Spleen (tissue), 11 donors: Measurements from ENCODE around the gene IFFO2. TPM values are rescaled to one million over a fixed set of nuclear protein-coding genes. Genes with fewer than 3 reads are reported as not detected.

Experiments used
- DNase-seq: peaks from one replicate; pipeline ENCODE4 v3.0.0-alpha.2; 2020
- H3K27ac ChIP-seq, 8 donors: fragments of 200-600 bp; sonication (generic) in 7 of 8; 1 replicate in 4 of 8; 2 replicates in 4 of 8; pipeline versions ENCODE4 v1.5.0 to v1.8.0; 2016 to 2021; ENCODE audit warnings: inconsistent platforms in 4 of 8, mild to moderate bottlenecking in 4 of 8, moderate library complexity in 1 of 8
- H3K27me3 ChIP-seq, 7 donors: fragments of 200-600 bp; sonication (generic) in 6 of 7; replicated peaks in 1 of 7; 1 replicate in 4 of 7; 2 replicates in 3 of 7; pipeline versions ENCODE4 v1.5.0 to v1.8.0; 2016 to 2021; ENCODE audit warnings: inconsistent platforms in 3 of 7, mild to moderate bottlenecking in 1 of 7
- H3K36me3 ChIP-seq, 6 donors: fragments of 200-600 bp; sonication (generic) in 5 of 6; 1 replicate in 4 of 6; 2 replicates in 2 of 6; pipeline versions ENCODE4 v1.5.0 to v1.8.0; 2016 to 2021; ENCODE audit warnings: inconsistent platforms in 2 of 6
- H3K4me1 ChIP-seq, 6 donors: fragments of 200-600 bp; sonication (generic) in 5 of 6; 1 replicate in 3 of 6; 2 replicates in 3 of 6; pipeline versions ENCODE4 v1.5.0 to v1.8.0; 2016 to 2021; ENCODE audit warnings: inconsistent platforms in 3 of 6
- H3K4me3 ChIP-seq, 8 donors: fragments of 200-600 bp; sonication (generic) in 7 of 8; 1 replicate in 4 of 8; 2 replicates in 4 of 8; pipeline versions ENCODE4 v1.5.0 to v1.8.0; 2016 to 2021; ENCODE audit warnings: inconsistent platforms in 4 of 8, mild to moderate bottlenecking in 4 of 8, moderate library complexity in 2 of 8
- H3K9me3 ChIP-seq, 8 donors: fragments of 200-600 bp; sonication (generic) in 7 of 8; 1 replicate in 4 of 8; 2 replicates in 4 of 8; pipeline versions ENCODE4 v1.5.0 to v1.8.0; 2016 to 2021; ENCODE audit warnings: inconsistent platforms in 4 of 8
- POLR2A ChIP-seq, 3 donors: fragments of 450-650 bp; IDR thresholded peaks; one replicate each; pipeline ENCODE4 v1.5.1; 2017; ENCODE audit warnings: antibody characterized with exemption in 3 of 3, mild to moderate bottlenecking in 1 of 3
- POLR2AphosphoS5 ChIP-seq, 3 donors: sonication (generic); formaldehyde crosslinking; IDR thresholded peaks; one replicate each; pipeline ENCODE4 v1.5.1; 2017; ENCODE audit warnings: antibody characterized with exemption in 3 of 3
- WGBS, 5 donors: extraction: QIAGEN DNeasy Blood & Tissue Kit in 3 of 5; methylation state at CpG; one replicate each; pipeline versions ENCODE4 v1.1.5 to v1.1.7; 2013 to 2018; 5-methylcytosine and 5-hydroxymethylcytosine counted together
- intact Hi-C: fragments of 100-400 bp; cut with DNase I; formaldehyde crosslinking; loops from one replicate; pipeline ENCODE4 v1.15.0; 2023; ENCODE audit warnings: low total_unique reads
- polyA plus RNA-seq, 3 donors: library from polyadenylated mRNA; stranded (reverse); fragments of 200-250 nt; gene quantifications; one replicate each; pipeline ENCODE4 v1.2.1, GENCODE V29; 2013
- total RNA-seq, 7 donors: library from RNA; depleted of rRNA in 3 of 7; stranded (reverse); fragments of >200 nt in 3 of 7; fragmentation: NEBNext Ultra II Directional in 4 of 7; extraction: Animal tissue kit (Norgen Biotek cat#: 25700) in 4 of 7; gene quantifications; one replicate each; pipeline versions ENCODE4 v1.1.0 to v1.2.1, GENCODE V29; 2016 to 2021
- TF ChIP-seq, protein P1 (sequence below), 11 experiments: fragments of 200-600 bp in 7 of 11; fragments of 450-650 bp in 4 of 11; sonication (generic) in 4 of 11; IDR thresholded peaks in 8 of 11; conservative IDR thresholded peaks in 3 of 11; 1 replicate in 7 of 11; 2 replicates in 4 of 11; pipeline versions ENCODE4 v1.4.0 to v1.8.0; 2016 to 2021; ENCODE audit warnings: antibody characterized with exemption in 11 of 11, inconsistent platforms in 4 of 11, mild to moderate bottlenecking in 1 of 11
- donor health status: healthy with polysubstance abuse.
- donor health status: DM: no; HTN: no; CAD: no; lungs with moderate emphysema.
- donor health status: DM: no; HTN: no; CAD: no.
- donor health status: Bipolar disorder and iron deficiency.
- donor health status: healthy.
- donor health status: DM: no; HTN: no; CAD: no.
- donor health status: DM: yes; HTN: yes; CAD: no.

IFFO2 gene
- total and polyA plus RNA-seq, 10 donors, result 2.7 to 19.7 (median 14.8) TPM

DNA sequence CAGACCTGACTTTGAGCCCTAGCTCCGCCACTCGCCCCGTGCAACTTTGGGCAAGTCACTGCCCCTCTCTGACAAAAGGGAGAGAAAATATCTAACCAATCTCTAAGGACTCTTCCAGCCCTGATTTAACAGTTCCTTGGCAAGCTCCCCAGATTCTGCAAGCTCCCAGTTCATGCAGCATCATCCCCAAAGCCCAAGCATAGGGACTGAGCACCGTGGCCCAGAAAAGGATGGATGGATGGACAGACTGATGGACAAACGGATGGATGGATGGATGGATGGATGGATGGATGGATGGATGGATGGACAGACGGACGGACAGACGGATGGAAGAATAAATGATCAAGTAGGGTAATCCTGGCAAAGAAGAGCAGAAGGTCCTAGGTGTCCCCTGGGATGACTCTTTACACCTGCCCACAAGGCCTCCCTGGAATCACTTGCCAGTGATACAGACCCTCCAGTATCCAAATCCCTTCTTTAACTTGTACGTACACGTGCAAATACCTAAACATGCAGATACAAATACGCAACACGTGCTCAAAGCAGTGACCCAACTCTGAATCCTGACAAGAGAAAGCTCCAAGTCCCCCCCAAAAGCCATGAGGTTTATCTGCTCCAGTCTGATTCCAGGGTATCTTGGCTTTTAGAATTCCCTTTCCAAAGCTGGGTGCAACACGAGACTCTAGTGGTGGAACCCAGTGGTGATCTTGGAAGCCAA is 16.0 kb downstream of the IFFO2 start:
- H3K9me3 ChIP-seq, result no peaks in the 10 kb centered on the region
- TF ChIP-seq, protein P1, sequence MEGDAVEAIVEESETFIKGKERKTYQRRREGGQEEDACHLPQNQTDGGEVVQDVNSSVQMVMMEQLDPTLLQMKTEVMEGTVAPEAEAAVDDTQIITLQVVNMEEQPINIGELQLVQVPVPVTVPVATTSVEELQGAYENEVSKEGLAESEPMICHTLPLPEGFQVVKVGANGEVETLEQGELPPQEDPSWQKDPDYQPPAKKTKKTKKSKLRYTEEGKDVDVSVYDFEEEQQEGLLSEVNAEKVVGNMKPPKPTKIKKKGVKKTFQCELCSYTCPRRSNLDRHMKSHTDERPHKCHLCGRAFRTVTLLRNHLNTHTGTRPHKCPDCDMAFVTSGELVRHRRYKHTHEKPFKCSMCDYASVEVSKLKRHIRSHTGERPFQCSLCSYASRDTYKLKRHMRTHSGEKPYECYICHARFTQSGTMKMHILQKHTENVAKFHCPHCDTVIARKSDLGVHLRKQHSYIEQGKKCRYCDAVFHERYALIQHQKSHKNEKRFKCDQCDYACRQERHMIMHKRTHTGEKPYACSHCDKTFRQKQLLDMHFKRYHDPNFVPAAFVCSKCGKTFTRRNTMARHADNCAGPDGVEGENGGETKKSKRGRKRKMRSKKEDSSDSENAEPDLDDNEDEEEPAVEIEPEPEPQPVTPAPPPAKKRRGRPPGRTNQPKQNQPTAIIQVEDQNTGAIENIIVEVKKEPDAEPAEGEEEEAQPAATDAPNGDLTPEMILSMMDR (IDR thresholded peaks at IDR 0.05 in 8 of 11, conservative IDR thresholded peaks at IDR 0.05 in 3 of 11), result no peak
- no peak for TF ChIP-seq POLR2AphosphoS5 (IDR thresholded peaks at IDR 0.05)
- no peak for TF ChIP-seq POLR2A (IDR thresholded peaks at IDR 0.05)
- intact Hi-C loops, result no loop called here
- no peaks in the 10 kb centered on the region for H3K27me3 ChIP-seq
- H3K4me3 ChIP-seq, result no peak overlapping the region
- DNase-seq, result no peak
- WGBS, 5 donors, result 87 to 90% (median 88%) methylated on average over 13 of the region's 13 CpGs
- peaks cover 34 to 100% (median 67%) of the 10 kb centered on the region in 6 donors for H3K4me1 ChIP-seq
- H3K27ac ChIP-seq, result peak overlapping the region in 3 of 8 donors; percentile 1 to 64 (median 51)
- H3K36me3 ChIP-seq, result peaks cover 0 to 8% (median 0%) of the 10 kb centered on the region in 6 donors

DNA sequence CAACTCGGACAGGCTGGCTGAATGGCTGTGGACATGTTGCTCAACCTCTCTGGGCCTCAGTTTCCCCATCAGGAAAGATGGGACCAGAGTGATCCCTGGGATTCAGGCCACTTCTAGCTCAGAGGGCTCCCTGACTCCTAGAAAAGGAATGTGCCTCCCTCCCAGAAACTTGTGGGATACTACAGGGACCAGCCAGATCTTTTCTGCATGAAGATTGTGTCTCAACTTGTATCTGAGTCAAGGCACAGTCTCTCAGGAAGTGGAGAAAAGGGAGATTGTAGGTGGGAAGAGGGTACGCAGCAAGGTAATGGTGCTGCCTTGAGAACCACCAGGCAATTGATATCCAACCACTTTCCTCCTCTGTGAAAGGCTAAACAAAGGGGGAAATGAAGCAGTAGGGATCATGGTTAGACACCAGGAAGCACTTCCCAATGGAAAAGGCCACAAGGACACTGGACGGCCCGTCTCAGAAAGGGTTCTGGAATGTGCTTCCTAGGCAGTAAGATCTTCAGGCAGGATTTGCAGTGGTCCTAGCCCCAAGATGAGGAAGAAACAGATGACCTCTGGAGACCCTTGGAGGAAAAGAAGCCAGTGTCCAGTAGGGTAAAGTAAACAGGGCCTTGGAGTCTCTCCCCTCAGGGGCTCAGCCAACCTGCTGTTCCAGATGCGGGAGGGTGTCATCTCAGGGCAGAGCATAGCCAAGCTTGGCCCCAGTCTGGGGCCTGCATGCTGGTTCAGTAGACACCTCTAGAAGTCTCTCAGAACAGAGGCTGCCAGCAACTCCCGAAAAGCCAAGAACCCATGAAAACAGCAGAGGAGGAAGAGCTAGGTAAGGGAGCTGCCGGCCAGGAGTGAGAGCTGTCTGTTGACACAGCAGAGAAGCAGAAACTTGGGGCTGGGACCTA is 16.8 kb downstream of the IFFO2 start:
- no peaks in the 10 kb centered on the region for H3K27me3 ChIP-seq
- peaks cover 0 to 8% (median 0%) of the 10 kb centered on the region in 6 donors for H3K36me3 ChIP-seq
- no peak overlapping the region for H3K4me3 ChIP-seq
- whole genome bisulfite sequencing, 5 donors, result 81 to 90% (median 81%) methylated on average over 7 of the region's 7 CpGs
- H3K27ac ChIP-seq, result peak overlapping the region in 6 of 8 donors; percentile 1 to 54 (median 23)
- no peak for TF ChIP-seq POLR2A (IDR thresholded peaks at IDR 0.05)
- TF ChIP-seq, protein P1 (IDR thresholded peaks at IDR 0.05 in 8 of 11, conservative IDR thresholded peaks at IDR 0.05 in 3 of 11), result no peak
- TF ChIP-seq POLR2AphosphoS5 (IDR thresholded peaks at IDR 0.05), result no peak
- DNase-seq, result no peak
- intact Hi-C loops, result no loop called here
- H3K9me3 ChIP-seq, result no peaks in the 10 kb centered on the region
- H3K4me1 ChIP-seq, result peaks cover 27 to 100% (median 62%) of the 10 kb centered on the region in 6 donors

DNA sequence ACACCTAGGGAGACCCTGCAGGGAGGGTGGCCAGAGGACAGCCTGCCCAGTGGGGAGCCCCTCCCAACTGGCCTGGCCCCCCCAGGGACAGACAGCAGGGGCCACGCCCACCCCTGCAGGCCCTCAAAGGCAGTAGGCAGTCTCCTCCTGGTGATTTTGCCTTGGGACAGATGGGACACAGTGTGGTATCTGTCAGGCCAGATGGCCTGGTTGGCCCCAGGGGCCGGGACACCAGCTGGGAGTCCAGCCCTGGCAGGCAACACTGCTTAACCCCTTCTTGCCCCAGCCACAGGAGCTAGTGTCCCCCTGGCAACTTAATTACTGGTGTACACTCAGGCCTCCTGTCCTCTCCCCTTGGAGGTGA is 17.8 kb downstream of the IFFO2 start:
- H3K27ac ChIP-seq, result peak overlapping the region in 6 of 8 donors; percentile 7 to 54 (median 30)
- no peak overlapping the region for H3K4me3 ChIP-seq
- intact Hi-C loops, result no loop called here
- WGBS, 5 donors, result 42 to 83% (median 65%) methylated on average over 1 to 2 of the region's 2 CpGs
- TF ChIP-seq, protein P1 (IDR thresholded peaks at IDR 0.05 in 8 of 11, conservative IDR thresholded peaks at IDR 0.05 in 3 of 11), result no peak
- peak in 2 of 3 donors; percentile 25 to 33 for TF ChIP-seq POLR2AphosphoS5 (IDR thresholded peaks at IDR 0.05)
- no peaks in the 10 kb centered on the region for H3K9me3 ChIP-seq
- H3K27me3 ChIP-seq, result no peaks in the 10 kb centered on the region
- peaks cover 27 to 99% (median 56%) of the 10 kb centered on the region in 6 donors for H3K4me1 ChIP-seq
- DNase-seq, result peak; percentile 53
- peaks cover 0 to 6% (median 0%) of the 10 kb centered on the region in 6 donors for H3K36me3 ChIP-seq
